HEK293T (cell line): ENCODE results near the gene SDC4.

Experiments
- ARNT ChIP-seq: fragments of 450-650 bp; IDR thresholded peaks from 2 replicates; pipeline ENCODE4 v1.6.1; 2017; ENCODE audit warnings: mild to moderate bottlenecking
- BHLHE40 ChIP-seq: fragments of 450-650 bp; IDR thresholded peaks from 2 replicates; pipeline ENCODE4 v1.6.1; 2016; ENCODE audit warnings: mild to moderate bottlenecking, moderate library complexity, borderline replicate concordance
- ELF4 ChIP-seq: fragments of 450-650 bp; IDR thresholded peaks from 2 replicates; pipeline ENCODE4 v1.6.1; 2017; ENCODE audit warnings: antibody characterized with exemption
- FOXA1 ChIP-seq: fragments of 450-650 bp; IDR thresholded peaks from 2 replicates; pipeline ENCODE4 v1.6.1; 2016; ENCODE audit warnings: mild to moderate bottlenecking
- FOXK2 ChIP-seq: fragments of 450-650 bp; IDR thresholded peaks from 2 replicates; pipeline ENCODE4 v1.6.1; 2016; ENCODE audit warnings: mild to moderate bottlenecking
- FOXM1 ChIP-seq: fragments of 450-650 bp; IDR thresholded peaks from 2 replicates; pipeline ENCODE4 v1.6.1; 2017; ENCODE audit warnings: mild to moderate bottlenecking, borderline replicate concordance
- HDGF ChIP-seq: fragments of 450-650 bp; IDR thresholded peaks from 2 replicates; pipeline ENCODE4 v1.6.1; 2017; ENCODE audit warnings: antibody characterized with exemption, borderline replicate concordance
- LEF1 ChIP-seq: fragments of 450-650 bp; IDR thresholded peaks from 2 replicates; pipeline ENCODE4 v1.6.1; 2017; ENCODE audit warnings: mild to moderate bottlenecking, borderline replicate concordance
- NFRKB ChIP-seq: fragments of 450-650 bp; IDR thresholded peaks from 2 replicates; pipeline ENCODE4 v1.6.1; 2016; ENCODE audit warnings: mild to moderate bottlenecking, moderate library complexity
- SP1 ChIP-seq: fragments of 450-650 bp; IDR thresholded peaks from 2 replicates; pipeline ENCODE4 v1.6.1; 2017
- SUZ12 ChIP-seq: fragments of 450-650 bp; IDR thresholded peaks from 2 replicates; pipeline ENCODE4 v1.6.1; 2016; ENCODE audit warnings: mild to moderate bottlenecking
- TARDBP ChIP-seq: fragments of 450-650 bp; IDR thresholded peaks from 2 replicates; pipeline ENCODE4 v1.6.1; 2016

DNA sequence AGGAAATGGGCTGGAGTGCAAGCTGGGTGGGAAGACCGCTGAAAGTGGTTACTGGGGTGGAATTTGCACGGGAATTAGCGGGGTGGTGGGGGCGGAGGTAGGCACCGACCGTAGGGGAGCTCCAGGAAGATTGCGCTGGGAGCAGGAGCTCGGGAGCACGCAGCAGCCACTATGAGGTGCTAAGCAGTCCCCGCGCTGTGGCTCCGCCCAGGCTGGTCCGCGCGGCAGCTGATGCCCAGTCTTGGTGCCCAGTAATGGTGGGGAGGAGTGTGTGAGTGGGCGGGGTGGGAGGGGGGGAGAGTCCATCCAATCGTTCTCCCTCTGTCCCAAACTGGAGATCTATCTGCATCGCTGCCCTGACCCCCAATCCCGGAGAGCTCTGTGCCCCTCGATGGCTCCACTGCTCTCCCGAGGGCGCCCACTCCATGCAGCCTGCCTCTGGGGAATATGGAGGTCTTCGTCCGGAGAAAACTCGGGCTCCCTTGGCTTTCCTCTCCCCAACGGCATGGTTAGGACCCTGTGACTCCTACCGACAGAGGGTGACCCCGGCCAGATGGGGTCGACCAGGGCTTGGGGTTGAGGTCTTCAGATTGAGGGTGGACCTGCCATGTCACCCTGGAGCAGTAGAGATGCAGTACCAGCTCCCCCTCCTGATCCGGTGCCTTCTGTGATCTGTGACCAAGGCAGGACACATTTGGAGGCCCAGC is 24.6 kb upstream of the SDC4 start:
- TF ChIP-seq LEF1 = no peak
- no peak for TF ChIP-seq SP1
- TF ChIP-seq BHLHE40 = no peak
- TF ChIP-seq ELF4 = no peak
- TF ChIP-seq FOXK2 = no peak
- TF ChIP-seq SUZ12 = no peak
- TF ChIP-seq ARNT = no peak
- TF ChIP-seq NFRKB = no peak
- TF ChIP-seq FOXM1 = no peak
- TF ChIP-seq TARDBP = no peak
- TF ChIP-seq FOXA1 = no peak
- TF ChIP-seq HDGF = no peak
